Midbrain (tissue), 1 donor: ENCODE results near the gene CDADC1.

Source experiments
- DNase-seq: peaks from one replicate; lab custom pipeline; 2025; lab: John Stamatoyannopoulos, UW

The CDADC1 gene

GRCh38 chr13:49295244-49295643, 47.5 kb downstream of the CDADC1 start:
- DNase-seq: no peak

GRCh38 chr13:49296659-49297058, 48.9 kb downstream of the CDADC1 start:
- DNase-seq: no peak

- no peak for DNase-seq
Measured at GRCh38 chr13:49297338-49297737, 49.6 kb downstream of the CDADC1 start.

GRCh38 chr13:49298416-49298815, 50.7 kb downstream of the CDADC1 start:
- no peak for DNase-seq

- DNase-seq: peak; percentile 53
Measured at GRCh38 chr13:49298903-49299605, 51.3 kb downstream of the CDADC1 start.

GRCh38 chr13:49300276-49300675, 52.6 kb downstream of the CDADC1 start:
- DNase-seq: no peak

GRCh38 chr13:49300739-49301589, 53.2 kb downstream of the CDADC1 start:
- peak; percentile 87 for DNase-seq

GRCh38 chr13:49302222-49302621, 54.5 kb downstream of the CDADC1 start:
- DNase-seq: no peak

GRCh38 chr13:49302817-49303216, 55.1 kb downstream of the CDADC1 start:
- no peak for DNase-seq

- peak; percentile 39 for DNase-seq
Measured at GRCh38 chr13:49303533-49304252, 56.0 kb downstream of the CDADC1 start.

GRCh38 chr13:49304356-49304755, 56.6 kb downstream of the CDADC1 start:
- no peak for DNase-seq

GRCh38 chr13:49304763-49305700, 57.3 kb downstream of the CDADC1 start:
- DNase-seq: no peak

- no peak for DNase-seq
Measured at GRCh38 chr13:49305792-49306425, 58.2 kb downstream of the CDADC1 start.

- no peak for DNase-seq
Measured at GRCh38 chr13:49307365-49307764, 59.6 kb downstream of the CDADC1 start.

- peak; percentile 84 for DNase-seq
Measured at GRCh38 chr13:49308097-49308875, 60.6 kb downstream of the CDADC1 start.

GRCh38 chr13:49308921-49309408, 61.2 kb downstream of the CDADC1 start:
- peak; percentile 60 for DNase-seq

GRCh38 chr13:49310251-49310650, 62.5 kb downstream of the CDADC1 start:
- no peak for DNase-seq

- no peak for DNase-seq
Measured at GRCh38 chr13:49311816-49312215, 64.1 kb downstream of the CDADC1 start.

- DNase-seq: no peak
Measured at GRCh38 chr13:49314344-49314882, 66.7 kb downstream of the CDADC1 start.
